ENCODE measurements around the gene HECW1.

The HECW1 gene

DNA sequence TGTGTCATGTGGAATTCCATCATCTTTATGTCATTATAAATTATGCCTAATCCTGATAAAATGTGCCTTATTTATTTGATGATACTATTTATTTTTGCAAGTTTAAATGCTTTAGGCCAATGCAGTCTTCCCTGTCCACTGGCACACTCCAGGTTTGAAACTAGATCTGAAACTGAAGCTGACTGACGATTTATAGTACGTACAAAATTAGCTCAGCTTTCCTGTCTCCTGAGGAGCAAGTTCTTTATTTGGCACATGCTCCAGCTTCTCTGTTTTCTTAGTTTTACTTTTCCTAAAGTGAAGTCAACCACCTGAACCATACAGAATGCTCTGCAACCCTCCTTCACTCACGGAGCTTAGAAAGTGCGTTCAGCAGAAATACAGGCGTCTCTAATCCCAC, 164.1 kb downstream of the HECW1 start:
- no peak for DNase-seq

DNA sequence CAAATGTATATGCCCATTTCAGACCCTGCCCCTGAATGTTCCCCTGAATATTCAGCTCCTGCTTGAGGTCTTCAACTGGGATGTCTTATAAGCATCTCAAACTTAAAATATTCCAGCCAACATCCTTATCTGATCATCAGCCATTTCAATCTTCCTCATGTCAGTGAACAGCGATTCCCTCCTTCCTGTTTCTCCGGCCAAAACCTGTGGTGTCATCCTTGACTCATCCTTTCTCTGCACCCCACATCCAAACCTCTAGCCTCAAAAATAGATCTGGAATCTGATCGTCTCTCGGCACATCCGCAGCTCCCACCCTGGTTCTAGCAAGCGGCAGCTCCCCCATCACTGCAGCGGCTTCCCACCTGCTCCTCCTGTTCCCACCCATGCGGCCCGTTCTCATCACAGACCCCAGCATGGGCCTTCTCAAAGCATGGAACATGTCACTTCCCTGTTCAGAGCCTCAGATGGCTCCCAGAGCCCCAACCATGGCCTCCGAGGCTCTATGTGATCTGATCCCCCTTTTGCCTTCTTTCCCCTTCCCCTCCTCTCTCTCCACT, 165.7 kb downstream of the HECW1 start:
- DNase-seq: no peak

DNA sequence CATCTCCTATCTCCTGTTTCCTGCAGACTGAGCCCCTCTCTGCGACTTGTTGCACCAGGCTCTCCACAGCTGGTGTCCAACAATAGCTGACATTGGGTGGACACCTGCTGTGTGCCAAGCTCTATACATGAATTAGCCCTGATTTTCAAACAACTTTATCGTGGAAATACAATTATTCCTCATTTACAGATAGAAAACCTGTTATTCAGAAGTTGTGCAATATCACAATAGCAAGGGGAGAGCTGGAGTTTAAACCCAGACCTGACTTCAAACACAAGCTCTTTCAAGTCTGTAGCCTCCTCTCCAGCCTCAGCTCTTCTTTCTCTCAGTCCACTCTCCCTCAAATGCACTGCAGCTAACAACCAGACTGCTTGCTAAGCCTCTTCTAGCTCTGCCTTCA, 168.8 kb downstream of the HECW1 start:
- no peak for DNase-seq

DNA sequence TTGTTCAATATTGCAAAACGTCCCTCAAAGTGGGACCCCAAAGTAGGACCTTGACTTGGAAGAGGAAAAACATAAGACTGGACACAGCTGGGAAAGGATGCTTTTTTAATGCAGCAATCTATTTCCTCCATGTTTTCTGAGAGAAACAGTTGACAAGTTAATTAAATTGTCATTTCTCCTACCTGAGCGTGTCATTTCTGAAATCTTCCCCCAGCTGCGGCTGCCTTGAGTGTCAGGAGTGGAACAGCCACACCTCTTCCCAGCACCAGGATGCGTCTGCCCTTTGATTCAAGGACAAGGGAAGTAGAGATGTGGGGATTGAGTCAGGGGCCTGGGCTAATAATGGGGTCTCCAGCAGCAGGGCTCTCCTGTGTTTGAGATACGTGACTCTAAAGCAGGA, 171.3 kb downstream of the HECW1 start:
- no peak for DNase-seq

DNA sequence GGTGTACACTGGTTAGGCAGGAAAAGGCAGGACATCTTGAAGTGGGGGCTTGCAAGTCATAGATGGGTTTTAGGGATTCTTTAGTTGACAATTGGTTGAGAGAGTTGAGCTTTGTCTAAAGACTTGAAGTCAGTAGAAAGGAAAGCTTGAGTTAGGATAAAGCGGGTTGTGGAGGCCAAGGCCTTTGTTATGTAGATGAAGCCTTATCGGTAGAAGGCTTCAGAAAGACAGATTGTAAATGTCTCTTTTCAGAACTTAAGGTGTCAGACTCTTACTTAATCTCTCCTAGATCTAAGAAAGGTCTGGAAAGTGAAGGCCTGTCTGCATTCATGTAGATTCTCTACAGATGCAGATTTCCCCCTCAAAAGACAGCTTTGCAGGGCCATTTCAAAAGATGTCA, 177.4 kb downstream of the HECW1 start:
- DNase-seq: no peak

DNA sequence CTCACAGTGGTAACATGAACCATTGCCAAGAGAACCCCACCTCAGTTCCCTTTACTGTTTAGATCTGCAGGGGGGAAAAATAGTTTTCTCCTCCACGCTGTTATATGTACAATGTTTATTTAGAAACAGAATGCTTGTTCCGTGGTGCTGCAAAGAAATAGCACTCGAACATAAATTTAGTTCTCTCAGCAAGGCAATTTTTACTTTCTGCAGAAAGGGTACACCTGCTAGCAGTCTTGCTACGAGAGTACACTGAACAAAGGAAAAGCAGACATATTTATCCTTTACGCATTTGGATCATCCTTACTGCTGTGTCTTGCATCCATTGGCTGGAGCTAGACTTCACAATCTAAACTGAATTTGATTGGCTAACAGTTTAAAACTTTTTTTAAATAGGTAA, 178.5 kb downstream of the HECW1 start:
- no peak for DNase-seq

DNA sequence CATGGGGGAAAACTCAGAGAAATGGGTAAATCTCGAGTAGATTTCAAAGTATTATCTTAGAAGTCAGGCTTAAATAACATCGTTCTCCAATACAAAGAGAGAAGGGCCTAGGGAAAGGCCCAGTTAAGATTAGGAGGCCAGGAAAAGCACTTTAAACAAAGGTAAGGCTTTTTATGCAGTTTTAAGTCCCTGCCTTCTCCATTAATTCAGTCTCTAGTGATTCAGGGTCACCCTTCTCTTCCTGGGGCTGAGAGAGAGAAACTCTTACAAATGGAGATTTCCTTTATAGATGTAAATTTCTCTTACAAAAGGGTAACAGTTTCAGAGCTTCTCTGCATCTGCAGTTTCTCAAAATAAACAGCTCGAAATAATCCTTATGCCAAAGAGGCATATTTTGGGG, 179.3 kb downstream of the HECW1 start:
- DNase-seq: no peak

DNA sequence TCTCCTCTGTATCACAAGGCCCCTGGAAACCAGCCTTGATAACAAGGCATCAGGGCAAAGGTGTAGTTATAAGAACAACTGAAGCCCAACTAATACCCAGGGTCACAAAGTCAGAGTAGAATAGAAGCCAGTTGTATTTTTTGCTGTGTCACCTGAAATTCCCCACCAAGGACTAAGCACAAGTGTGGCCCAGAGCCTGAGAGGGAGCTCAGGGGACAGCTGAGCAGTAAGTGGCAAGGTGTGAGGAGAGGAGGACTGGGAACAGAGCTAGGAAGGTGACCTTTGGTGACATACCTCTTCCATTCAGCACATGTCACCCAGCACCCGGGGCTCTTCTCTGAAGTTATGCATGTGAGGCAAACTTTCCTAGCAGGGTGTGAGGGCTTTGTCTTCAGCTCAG, 179.9 kb downstream of the HECW1 start:
- DNase-seq: no peak

DNA sequence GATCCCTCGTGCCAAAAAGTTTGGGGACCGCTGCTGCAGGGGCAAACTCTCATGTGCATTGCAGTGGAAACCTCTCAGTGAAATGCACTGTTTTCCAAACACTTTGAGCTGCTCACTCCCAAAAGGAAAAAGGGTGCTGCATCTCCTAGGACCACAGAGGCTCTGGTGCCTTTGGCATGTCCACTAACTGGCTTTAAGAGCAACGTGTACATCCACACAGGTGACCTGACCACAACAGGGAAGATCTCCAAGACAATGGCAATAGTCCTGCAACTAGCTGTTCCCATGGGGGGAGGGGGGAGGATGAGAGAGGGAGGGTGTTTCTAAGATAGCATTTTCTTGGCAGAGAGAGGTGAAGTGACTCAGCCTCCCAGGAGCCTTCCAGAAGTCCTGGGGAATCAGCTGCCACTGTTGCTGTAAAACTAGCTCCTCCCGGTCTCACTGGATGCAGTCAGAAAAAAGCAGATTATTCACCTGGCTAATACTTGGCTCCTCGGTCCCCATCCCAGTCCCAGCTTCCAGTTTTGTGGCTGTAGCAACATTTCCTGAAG, 181.7 kb downstream of the HECW1 start:
- DNase-seq: peak; percentile 90

DNA sequence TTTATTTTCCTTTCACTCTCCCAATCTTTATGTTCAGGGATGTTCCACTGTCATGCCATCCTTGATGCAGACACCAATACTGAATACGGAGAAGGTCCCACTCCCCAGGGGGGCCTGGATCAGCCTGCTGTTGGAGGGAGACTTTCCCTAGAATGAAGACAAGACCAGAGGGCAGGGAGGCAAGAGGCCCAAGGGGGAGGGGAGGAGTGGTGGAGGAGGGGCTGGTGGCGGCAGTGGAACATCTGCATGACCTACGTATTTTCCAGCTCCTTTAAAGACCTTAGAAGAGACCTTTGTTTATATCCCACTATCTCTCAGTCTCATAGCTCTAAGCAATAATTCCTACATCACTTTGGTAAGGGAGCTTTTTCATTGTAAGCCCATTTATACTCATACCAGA, 183.0 kb downstream of the HECW1 start:
- no peak for DNase-seq

DNA sequence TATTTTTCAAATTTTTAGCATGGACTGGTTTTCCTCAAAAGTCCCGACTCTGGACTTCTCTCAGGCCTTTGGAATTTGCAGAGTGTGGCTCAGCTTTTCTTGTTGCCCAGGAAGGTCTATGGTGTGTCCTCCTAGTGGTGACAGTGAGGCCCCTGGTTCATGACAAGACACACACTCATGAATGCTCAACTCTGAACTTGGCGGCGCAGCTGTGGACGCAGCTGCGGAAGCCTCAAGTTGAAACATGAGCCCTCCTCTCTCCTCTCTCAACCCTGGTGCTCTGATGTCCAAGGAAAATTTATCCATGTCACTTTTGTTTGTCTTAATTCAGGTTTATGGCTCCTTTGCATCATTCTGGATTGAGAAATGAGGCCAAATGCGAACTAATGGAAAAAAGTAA, 183.9 kb downstream of the HECW1 start:
- no peak for DNase-seq

DNA sequence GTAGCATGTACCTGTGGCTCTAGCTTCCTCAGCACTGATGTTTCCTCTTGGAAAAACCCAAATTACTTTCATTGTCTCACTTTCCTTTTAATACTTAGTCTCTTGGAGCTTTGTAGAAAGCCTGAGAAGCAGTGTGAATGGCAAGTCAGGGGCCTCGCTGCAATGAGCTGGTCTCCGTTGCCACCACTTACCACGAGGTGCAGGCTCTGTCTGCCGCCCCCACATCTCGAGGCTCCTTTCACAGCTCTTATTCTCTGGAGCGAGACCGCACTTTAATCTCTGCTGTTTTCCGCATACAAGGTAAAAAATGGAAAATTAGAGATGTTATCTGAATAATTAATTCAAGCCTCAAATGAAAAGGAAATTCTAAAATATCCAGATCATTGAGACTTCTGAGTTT, 186.2 kb downstream of the HECW1 start:
- DNase-seq: no peak

DNA sequence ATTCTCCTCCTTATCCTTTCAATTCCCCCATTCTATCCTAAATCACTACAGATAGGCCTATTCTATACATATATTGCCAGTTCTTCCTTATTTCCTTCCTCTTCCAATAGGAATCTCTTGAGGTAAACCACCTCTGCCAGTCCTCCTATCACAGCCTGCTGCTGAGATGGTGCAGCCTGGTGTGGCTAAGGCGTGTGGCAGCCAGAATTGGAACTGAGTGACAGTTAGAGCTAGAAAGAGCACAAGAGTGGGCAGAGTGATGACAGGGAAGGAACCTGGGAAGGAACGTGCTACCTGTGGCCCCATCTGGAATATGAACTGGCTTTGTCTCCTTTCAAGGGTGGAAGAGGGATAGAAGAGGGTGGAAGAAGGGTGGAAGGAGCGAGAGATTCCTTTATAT, 187.7 kb downstream of the HECW1 start:
- DNase-seq: no peak

DNA sequence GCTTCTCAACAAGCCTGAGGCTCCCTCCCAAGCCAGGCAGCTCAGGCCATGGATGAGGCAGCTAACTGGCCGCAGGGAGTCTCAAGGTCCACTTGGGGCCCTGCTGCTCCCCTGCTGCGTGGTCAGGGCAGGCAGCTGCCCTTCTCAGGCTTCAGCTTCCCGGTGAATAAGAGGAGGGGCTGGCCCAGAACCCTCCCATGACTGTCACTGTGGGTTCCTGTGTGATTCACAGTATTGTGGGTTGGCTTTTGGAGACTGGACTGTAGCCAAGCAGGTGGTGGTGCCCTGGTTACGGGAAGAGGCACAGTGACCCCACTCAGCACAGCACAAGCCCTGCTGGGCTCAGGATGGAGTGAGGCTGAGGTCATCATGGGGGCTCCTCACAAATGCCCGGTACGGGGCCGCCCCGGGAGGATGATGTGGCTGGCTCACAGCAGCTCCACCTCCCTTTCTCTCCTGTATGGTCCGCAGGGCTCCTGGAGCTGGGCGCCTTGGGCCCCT, 189.8 kb downstream of the HECW1 start:
- peak; percentile 52 for DNase-seq

DNA sequence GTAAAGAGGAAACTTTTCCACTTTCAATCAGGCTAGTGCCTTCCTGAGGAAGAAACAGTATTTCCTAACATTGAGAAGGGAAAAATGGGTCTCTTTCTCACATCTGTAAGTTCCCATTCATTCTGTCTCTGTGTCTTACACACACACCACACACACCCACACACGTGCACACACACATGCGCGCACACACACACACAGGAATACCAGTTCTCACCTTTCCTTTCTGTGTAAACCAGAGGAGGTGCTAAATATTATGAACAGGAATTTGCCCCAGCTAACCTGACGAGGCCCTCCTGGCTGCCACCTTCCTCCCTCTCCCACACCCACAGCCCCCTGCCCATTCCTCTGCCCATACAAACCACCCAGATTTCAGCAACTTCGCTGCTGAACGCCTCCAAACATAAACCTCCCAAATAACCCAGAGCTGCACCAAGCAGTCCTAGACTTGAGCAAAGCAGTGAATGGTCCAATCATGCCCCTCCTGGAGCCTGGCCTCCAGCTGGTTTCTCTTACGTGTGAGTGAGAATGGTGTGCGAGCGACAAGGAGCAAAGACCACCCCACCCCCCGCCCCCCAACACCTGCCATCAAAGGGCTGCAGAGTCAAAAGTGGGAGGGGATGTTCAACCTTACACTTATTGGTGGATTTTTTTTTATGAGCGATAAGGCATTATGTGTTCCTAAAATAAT, 190.5 kb downstream of the HECW1 start:
- no peak for DNase-seq

DNA sequence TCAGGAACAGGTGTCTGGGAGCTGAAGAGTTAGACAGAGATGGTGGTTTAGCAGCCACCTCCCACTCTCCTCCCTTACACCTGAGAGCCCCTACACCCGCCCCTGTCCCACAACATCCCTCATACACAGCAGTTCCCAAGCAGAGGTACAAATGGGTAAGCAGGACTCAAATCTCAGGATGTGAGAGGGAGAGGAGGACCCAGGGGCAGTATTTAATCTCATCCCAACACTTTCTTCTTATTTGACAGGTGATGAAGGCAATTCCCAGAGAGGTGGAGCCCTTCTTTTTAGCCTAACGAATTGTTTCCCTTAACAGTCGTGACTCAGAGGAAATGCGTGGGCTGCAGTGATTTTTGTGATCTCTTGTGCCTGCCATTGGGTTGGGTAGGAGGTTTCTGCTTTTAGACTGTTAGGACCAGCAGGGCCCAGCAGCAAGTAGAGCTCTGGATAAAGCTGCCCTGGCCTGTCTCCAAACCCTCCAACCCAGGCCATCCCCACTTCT, 191.3 kb downstream of the HECW1 start:
- peak; percentile 72 for DNase-seq

DNA sequence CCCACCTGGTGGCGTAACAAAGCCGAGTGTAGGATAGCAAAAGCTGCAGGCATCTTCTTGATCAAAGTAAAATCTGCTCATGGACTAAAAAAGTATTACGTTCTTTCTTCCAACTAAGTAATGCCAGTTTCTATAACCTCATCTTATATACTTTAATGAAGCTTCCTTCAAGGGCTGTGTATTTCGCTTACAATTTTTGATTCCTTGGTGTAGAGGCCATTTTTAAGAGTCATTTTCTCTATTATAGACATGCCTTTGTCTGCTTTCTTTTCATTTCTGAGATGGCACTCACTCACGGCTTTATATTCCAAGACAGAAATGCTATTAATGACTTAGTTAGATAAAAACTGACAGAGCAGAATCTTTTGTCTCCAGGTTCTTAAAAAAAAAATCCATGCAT, 194.0 kb downstream of the HECW1 start:
- DNase-seq: no peak

DNA sequence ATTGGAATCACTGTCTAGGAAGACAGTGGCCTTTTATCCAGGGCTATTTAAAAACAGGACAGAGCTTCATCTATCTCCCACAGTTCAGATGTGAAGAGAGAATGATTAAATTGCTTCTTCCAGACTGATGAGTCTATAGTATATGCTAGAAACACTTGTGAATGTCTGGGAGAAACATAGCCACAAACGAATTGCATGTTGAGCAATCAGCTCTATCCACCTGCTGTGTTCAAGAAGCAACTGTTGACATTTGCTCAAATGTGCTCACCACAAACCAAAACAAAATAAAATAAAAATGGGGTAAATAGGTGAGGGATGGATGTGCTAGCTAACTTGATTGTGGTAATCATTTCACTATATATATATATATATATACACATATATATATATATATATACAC, 195.1 kb downstream of the HECW1 start:
- no peak for DNase-seq

DNA sequence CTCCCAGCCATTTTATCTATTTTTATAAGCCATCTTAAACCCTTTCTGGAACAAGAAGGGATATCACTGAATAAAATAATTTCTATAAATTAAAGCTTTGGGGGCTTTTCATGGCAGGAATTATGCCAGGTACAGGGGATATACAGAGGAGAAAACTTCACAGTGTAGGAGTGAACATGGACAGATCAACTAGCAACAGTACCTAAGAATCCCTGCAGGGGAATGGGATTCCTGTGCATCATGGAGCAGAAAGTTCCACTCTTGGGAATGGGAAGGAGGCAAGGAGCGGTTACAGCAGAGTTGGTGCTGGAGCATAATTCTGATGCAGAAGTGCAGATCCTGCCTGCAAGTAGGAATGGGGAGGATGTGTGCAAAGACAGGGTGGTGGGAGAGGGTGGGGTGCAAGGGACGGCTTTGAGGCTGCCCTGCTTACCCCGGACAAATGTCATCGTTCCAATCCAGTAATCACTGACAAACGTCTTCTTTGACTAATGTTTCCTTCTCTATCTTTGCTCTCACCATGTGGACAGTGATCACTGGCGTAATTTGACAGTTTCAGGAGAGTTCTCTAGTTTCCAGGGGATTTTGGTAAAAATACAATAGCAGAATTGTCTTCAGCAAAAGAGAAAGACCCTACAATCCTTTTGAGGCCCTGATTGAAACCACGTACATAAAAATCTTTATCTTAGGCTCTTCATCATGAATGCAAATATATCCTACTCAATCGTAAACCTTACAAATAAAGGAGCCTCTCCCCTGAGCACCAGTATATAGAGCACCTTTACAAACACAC, 196.7 kb downstream of the HECW1 start:
- no peak for DNase-seq

DNA sequence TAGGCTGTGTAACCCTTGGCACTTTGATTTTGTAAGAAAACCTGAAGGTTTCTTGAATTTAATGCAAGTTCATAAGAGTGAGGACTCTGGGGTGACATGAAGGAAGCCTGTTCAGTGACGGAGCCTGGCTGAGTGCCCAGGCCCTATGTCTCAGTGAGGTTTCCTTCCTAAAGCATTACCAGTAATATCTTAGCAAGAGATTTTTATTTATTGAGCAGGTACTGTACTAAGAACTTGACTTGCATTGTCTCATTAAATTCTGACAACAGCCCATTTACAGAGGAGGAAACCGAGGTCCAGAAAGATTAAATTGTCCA, 197.2 kb downstream of the HECW1 start:
- DNase-seq: no peak

DNA sequence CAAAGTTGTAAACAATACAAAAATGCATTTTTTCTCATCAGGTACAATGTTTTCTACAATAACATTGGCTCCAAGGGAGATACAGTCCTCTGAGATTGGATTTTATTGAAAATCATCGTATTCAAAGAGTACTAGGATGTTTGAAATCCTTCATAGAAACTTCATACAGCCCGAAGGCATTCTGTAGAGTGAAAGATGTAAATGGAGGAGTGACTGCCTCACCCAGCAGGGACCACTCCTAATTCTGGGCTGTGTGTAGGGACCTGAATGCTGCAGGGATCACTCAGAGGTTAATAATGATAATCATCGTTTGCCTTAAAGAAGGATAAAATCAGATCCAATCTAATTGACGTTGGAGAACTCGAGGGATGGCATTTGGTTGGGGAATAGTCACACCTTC, 198.6 kb downstream of the HECW1 start:
- no peak for DNase-seq

DNA sequence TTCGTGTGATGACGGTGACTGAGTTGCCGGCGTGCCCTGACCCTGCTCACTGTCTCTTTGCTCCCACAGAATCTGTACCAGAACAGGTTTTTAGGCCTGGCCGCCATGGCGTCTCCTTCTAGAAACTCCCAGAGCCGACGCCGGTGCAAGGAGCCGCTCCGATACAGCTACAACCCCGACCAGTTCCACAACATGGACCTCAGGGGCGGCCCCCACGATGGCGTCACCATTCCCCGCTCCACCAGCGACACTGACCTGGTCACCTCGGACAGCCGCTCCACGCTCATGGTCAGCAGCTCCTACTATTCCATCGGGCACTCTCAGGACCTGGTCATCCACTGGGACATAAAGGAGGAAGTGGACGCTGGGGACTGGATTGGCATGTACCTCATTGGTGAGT, 199.2 kb downstream of the HECW1 start:
- DNase-seq: no peak

DNA sequence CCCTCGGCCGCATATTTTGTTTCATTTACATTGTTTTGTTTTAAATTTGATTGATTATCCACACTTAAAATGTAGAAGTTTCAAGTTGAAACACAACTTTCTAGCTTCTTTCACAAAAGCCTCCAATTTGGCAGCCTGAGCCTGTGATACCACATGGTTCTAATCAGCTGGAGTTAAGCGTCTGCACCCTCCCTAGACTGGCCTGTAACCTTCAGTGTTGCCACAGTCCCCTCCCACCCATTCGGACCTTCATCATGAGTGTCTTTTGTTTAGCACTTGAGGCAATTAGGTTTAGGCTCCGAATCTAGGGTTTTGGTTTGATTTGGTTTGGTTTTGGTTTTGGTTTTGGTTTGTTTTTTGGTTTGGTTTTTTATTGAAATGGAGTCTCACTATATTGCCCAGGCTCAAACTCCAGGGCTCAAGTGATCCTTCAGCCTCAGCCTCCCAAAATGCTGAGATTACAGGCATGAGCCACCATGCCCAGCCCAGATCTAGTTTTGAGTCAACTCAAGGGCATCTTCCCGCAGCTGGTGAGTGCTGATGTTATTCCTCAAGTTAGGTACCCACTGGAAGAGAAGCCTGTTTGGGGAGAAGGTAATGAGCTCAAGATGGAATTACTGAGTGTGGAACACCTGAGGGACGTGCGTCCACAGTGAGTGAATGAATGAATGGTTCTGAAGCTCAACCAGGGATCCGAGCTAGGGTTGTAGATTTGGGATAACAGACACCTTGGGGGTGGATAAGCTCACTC, 201.4 kb downstream of the HECW1 start:
- DNase-seq: no peak

Data from NCI-H226 (cell line).